Esophagus muscularis mucosa (tissue), 3 donors: ENCODE data around the gene ABR.

Source experiments
- POLR2A ChIP-seq: fragments of 450-650 bp; IDR thresholded peaks from one replicate; pipeline ENCODE4 v1.6.1; 2017; ENCODE audit warnings: antibody characterized with exemption, moderate library complexity, mild to moderate bottlenecking, low read depth
- POLR2AphosphoS5 ChIP-seq, 2 donors: sonication (generic); formaldehyde crosslinking; IDR thresholded peaks; one replicate each; pipeline ENCODE4 v1.6.1; 2017; ENCODE audit warnings: antibody characterized with exemption in 2 of 2
- TF ChIP-seq, protein P1 (sequence below), 3 experiments: fragments of 200-600 bp in 2 of 3; fragments of 450-650 bp in 1 of 3; sonication (generic) in 2 of 3; IDR thresholded peaks; one replicate each; pipeline ENCODE4 v1.5.1; 2017 to 2019; ENCODE audit warnings: antibody characterized with exemption in 3 of 3, mild to moderate bottlenecking in 2 of 3, moderate library complexity in 1 of 3

DNA sequence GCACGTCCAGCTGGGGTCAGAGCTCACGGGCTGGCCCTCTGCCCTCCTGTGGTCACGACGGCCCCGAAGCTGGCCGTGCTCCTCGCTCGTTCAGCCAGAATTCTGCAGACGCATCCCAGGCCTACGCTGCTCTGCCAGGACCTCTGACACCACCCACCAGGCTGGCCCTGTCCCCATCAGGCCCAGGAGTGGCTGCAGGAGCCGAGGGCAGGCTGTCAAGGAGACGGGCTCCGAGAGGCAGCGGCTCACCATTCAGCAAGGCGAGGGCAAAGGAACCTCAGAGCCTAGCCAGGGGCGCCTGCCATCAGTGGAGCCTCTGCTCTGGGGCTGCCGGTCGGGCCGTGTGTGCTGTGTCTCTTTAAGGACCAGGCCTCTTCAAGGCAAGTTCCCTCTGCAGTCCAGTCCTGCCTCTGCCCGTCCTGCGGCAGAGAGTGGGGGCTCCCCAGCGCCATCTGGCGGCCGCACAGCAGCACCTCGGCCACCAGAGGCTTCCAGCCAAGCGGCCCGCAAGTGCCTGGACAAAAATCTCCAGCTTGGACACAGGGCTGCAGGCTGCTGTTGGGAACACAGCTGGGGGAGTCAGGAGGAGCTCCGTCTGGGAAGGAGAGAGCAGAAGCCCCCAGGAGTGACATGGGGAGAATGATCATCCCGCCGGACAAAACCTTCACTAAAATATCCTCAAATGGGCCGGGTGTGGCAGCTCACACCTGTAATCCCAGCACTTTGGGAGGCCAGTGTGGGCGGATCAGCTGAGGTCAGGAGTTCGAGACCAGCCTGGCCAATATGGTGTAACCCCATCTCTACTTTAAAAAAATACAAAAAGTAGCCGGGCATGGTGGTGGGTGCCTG, 7.4 kb upstream of the ABR start:
- TF ChIP-seq, protein P1, sequence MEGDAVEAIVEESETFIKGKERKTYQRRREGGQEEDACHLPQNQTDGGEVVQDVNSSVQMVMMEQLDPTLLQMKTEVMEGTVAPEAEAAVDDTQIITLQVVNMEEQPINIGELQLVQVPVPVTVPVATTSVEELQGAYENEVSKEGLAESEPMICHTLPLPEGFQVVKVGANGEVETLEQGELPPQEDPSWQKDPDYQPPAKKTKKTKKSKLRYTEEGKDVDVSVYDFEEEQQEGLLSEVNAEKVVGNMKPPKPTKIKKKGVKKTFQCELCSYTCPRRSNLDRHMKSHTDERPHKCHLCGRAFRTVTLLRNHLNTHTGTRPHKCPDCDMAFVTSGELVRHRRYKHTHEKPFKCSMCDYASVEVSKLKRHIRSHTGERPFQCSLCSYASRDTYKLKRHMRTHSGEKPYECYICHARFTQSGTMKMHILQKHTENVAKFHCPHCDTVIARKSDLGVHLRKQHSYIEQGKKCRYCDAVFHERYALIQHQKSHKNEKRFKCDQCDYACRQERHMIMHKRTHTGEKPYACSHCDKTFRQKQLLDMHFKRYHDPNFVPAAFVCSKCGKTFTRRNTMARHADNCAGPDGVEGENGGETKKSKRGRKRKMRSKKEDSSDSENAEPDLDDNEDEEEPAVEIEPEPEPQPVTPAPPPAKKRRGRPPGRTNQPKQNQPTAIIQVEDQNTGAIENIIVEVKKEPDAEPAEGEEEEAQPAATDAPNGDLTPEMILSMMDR (IDR thresholded peaks at IDR 0.05): peak; percentile 95 to 98 (median 97)
- TF ChIP-seq POLR2A: no peak
- peak; percentile 52 to 80 for TF ChIP-seq POLR2AphosphoS5 (IDR thresholded peaks at IDR 0.05)
